Measurements from ENCODE around the gene CHMP4A.

Gene CHMP4A, protein sequence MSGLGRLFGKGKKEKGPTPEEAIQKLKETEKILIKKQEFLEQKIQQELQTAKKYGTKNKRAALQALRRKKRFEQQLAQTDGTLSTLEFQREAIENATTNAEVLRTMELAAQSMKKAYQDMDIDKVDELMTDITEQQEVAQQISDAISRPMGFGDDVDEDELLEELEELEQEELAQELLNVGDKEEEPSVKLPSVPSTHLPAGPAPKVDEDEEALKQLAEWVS

DNA sequence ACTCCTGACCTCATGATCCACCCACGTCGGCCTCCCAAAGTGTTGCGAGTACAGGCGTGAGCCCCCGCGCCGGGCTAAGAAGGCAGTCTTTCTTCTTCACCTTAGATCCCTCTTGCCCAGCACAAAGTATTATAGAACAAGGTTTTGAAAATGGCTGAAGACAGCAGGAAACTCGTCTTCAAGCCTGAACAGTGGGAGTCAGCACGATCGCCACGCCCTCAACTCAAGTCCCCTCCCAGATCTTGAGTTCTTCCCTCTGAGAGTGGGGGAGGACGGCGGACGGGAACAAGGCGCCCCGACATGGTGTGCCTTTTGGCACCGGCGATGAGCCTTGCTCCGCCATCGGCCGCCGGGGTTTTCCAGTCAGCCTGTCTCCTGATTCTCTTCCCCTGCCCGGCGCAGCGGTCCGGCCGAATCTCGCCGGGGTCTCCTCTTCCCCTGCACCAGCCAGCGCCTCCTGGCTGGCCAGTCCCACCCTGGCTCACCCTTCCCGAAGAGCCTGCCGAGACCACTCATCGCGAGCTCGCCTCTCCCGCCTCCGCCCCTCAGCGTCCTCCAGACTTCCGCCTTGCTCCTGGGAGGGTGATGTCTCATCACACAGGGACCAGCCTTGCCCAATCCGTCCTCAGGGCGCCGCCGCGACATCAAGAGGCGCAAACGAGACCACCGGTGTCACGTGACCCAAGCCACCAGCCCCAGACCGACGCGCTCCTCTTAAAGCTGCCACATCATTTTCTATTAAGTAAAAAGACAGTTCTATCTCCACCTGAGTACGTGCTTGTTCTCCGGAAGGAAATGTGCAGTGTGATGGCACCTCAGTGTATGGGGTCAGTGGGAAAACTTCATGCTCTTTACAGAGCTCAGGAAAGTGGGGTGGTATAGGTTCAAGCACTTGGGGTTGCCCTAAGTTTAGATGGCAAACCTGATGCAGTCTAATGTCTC lies at the start of gene CHMP4A:
TSS of gene CHMP4A (minus strand) at position 565 of the 942 bp plus-strand sequence. CDS start at position 516, 49 bp downstream.
- H3K27me3 Mint-ChIP-seq, result peaks cover 6% of the 10 kb centered on the region
- peak within 1 kb of the TSS; percentile 81 for H3K4me3 Mint-ChIP-seq
- DNase-seq, result peak; percentile 99
- CTCF ChIA-PET, result interaction anchor here (0.6 to 2.7 kb wide), 12 partner anchors 17 to 223 kb away, joined by 3 to 14 read pairs (median 3); partner anchors contain the start of genes RABGGTA and TINF2
- H3K4me1 Mint-ChIP-seq, result peaks cover 65% of the 10 kb centered on the region
- no peaks in the 10 kb centered on the region for H3K9me3 Mint-ChIP-seq
- H3K27ac Mint-ChIP-seq, result peak within 1 kb of the TSS; percentile 95
- peaks cover 56% of the 10 kb centered on the region for H3K36me3 Mint-ChIP-seq

DNA sequence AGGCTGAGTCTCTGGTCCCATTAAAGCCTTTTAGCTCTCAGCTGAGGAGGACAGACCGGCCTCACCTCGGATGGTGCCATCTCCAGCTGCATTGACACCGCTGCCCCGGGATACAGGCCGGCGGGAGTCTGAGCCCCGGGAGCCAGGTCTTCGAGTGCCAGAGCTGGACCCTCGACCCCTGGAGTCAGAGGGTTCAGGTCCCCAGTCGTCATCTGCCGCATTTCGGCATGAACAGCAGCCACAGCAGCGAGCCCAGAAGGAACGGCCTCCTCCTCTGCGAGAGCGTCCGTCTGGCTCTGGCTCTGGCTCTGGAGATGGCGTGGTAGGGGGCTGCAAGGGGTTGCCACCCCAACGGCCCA lies 48.7 kb upstream of the CHMP4A start:
- H3K9me3 Mint-ChIP-seq, result no peaks in the 10 kb centered on the region
- DNase-seq, result no peak
- no peaks in the 10 kb centered on the region for H3K4me1 Mint-ChIP-seq
- CTCF ChIA-PET, result no interaction called here
- peaks cover 9% of the 10 kb centered on the region for H3K36me3 Mint-ChIP-seq
- H3K27me3 Mint-ChIP-seq, result no peaks in the 10 kb centered on the region
- H3K4me3 Mint-ChIP-seq, result no peak overlapping the region
- no peak overlapping the region for H3K27ac Mint-ChIP-seq

DNA sequence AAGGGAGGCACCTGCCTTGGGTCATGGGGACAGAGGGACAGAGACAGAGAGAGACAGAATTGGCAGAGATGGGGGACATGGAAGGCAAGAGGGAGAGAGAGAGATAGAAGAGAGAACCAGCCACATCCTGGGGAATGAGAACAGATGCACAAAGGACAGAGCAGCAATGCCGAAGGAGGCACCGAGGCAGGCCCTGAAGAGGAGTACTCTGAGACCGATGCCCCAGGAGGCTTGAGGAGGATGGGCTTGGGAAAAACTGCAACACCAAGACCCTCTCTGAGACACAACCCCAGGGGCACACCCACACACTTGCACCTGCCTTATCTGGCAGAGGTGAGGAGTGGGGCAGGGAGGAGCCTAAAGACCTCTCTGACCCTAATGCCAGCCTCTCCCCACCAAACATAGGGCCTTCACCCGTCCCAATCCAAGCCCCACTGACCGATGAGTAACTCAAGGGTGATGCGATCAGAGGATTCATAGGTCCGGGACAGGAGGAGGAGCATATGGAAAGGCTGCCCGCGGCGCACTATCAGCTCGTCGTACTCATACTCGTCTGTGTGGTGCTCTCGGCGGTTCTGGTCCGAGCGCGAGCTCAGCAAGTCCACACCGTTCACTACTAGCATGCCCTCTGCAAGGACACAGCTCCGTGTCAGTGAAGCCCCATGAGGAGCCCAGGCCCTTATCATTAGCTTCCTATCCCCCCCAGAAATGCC lies 48.1 kb upstream of the CHMP4A start:
- no peak for DNase-seq
- Mint-ChIP-seq H3K27me3 (no peaks in the 10 kb centered on the region), H3K27ac (no peak overlapping the region), H3K9me3 (no peaks in the 10 kb centered on the region), H3K36me3 (peaks cover 4% of the 10 kb centered on the region), H3K4me1 (no peaks in the 10 kb centered on the region), H3K4me3 (no peak overlapping the region)
- CTCF ChIA-PET, result interaction anchor here (1.5 kb wide), 1 partner anchor 19 kb away, joined by 3 read pairs; the partner anchor contains the start of gene TINF2

DNA sequence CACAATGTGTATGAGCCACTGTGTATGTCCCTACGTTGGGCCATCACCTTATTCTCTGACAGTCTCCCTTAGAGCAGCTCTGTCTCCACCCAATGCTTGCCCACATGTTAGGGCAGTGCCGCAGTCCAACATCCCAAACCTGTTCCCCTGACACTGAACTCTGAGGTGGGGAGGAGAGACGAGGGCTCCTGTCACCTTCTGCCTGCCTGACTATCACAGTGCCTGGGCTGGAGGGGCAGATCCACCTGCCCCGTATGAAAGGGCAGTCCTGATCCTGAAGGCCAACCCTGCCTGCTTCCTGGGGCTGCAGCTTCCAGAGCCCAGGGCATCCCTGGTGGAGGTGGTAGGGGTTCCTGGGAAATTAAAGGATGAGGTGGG lies 47.5 kb upstream of the CHMP4A start:
- CTCF ChIA-PET, result interaction anchor here (1.5 kb wide), 1 partner anchor 18 kb away, joined by 3 read pairs; the partner anchor contains the start of gene TINF2
- H3K27me3 Mint-ChIP-seq, result no peaks in the 10 kb centered on the region
- H3K36me3 Mint-ChIP-seq, result peaks cover 2% of the 10 kb centered on the region
- no peak for DNase-seq
- H3K4me1 Mint-ChIP-seq, result no peaks in the 10 kb centered on the region
- H3K9me3 Mint-ChIP-seq, result no peaks in the 10 kb centered on the region
- H3K27ac Mint-ChIP-seq, result no peak overlapping the region
- no peak overlapping the region for H3K4me3 Mint-ChIP-seq

DNA sequence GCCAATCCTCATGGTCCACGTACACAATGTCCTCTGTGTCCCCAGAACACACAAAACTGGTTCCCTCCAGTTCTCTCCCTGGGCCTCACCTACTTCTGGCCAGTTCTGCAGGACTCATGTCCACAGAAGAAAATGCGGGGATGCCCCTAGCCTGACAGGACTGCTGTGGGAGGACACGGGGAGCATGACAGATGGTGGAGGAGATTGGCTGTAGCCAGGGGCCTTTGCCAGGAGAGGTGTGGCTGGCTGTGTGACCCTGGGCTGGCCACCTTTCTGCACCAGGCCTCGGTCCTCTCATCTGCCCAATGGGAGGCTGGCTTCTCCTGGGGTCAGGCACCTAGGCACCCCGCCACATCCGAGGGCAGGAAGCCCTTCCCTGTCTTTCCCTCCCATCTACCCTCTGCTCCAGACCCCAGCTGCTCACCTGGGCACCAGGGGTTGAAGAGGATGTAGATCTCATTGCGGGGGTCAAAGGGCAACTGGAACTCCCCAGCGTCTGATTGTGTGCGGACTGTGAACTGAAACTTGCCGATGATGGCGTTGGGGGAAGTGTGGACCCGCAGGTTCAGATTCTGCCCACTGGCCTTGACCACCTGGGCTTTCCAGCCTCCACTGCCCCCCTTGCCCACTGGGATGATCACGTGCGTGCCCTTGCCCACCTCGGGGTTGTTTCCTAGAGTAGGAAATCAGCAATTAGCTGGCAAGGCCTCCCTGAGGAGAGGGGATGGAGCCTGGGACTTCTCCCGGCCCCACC lies 46.9 kb upstream of the CHMP4A start:
- Mint-ChIP-seq H3K4me1 (no peaks in the 10 kb centered on the region), H3K4me3 (no peak overlapping the region), H3K9me3 (no peaks in the 10 kb centered on the region), H3K36me3 (peaks cover 2% of the 10 kb centered on the region), H3K27ac (no peak overlapping the region), H3K27me3 (no peaks in the 10 kb centered on the region)
- DNase-seq, result no peak
- CTCF ChIA-PET, result interaction anchor here (1.5 kb wide), 1 partner anchor 18 kb away, joined by 3 read pairs; the partner anchor contains the start of gene TINF2

DNA sequence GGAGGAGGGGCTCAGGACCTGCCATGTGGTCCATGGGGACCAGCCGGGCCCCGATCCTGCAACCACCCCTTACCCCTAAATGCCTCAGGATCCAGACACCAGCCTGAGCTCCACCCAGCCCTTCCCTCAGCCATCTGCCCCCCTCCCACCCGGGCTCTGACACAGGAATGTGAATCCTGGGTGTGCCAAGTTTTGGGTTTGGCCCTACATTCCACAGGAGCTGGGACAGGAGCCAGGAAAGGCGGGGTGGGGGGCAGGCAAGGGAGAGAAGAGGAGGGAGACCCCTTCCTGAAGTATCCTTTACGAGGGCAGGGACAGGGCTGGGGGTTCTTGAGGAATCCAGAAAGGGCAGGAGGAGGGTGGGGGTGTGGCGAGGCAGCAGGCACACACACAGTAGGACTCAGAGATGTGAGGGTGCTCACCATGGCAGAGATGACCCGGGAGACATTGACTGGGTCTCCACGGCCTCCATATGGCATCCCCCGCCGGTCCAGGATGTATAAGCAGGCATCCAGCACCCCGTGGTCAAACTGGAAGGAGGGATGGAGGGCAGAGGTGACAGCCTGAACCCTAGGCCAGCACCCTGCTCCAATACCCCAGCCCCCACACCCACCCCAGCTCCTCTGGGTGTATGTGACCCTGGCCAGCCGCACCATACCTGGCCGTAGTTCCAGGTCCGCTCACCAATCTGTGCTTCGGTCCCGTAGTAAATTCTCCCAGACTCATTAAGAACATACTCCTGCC lies 46.2 kb upstream of the CHMP4A start:
- Mint-ChIP-seq H3K27me3 (no peaks in the 10 kb centered on the region), H3K9me3 (no peaks in the 10 kb centered on the region), H3K4me3 (no peak overlapping the region), H3K36me3 (no peaks in the 10 kb centered on the region), H3K27ac (no peak overlapping the region), H3K4me1 (no peaks in the 10 kb centered on the region)
- CTCF ChIA-PET, result no interaction called here
- DNase-seq, result no peak

DNA sequence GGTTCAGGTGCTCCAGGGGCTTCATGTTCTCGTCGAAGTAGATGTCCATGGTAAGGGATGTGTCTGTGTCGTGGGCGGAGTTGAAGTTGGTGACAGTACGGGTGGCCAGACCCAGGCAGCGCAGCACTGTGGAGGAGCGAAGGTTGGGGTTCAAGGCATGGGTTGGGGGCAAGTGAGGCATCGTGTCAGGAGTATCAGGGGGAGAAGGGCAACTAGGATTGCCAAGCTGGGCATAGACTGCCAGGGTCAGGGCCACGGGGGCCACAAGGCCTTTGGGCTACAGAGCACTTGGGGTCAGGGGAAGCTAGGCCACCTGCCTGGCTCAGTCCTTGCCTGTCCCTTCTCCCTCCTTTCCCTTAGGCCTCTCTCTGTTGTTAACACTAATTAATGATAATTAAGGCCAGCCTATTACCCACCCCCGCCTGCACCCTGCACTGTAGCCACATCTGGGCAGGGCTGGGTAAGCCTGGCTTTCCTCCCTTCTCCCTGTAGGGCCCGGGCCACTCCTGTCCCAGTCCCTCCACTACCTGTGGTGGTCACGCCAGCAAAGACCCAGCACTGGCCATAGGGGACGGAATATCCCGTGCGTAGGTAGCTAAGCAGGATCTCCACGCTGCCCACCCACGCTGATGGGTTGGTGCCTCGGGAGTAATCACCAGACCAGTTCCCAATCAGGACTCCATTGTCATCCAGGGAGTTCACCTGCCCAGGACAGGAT lies 45.4 kb upstream of the CHMP4A start:
- Mint-ChIP-seq H3K36me3 (peaks cover 5% of the 10 kb centered on the region), H3K4me3 (no peak overlapping the region), H3K27me3 (no peaks in the 10 kb centered on the region), H3K9me3 (no peaks in the 10 kb centered on the region), H3K27ac (no peak overlapping the region), H3K4me1 (no peaks in the 10 kb centered on the region)
- CTCF ChIA-PET, result interaction anchor here (0.8 to 1.3 kb wide), 2 partner anchors 16 to 51 kb away, joined by 3 to 5 read pairs; partner anchors contain the start of genes LTB4R2 and TINF2
- no peak for DNase-seq

DNA sequence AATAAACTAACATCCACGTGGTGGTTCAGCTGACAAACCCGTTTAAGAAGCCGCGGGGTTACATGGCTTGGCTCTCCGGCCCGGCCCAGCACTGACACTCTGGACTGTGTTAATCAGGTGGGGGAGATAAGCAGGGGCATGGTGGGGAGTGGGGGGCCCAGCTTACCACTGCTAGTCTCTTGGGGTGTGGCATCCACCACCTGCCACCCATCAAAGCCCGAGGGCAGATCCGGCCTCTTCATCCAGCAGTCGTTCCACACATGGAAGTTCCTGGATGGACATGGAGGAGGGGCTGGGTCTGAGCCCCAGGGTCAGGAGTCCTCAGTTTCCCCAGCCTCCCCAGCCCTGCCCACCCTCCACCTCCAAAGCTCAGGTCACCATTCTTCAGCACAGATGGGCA lies 44.8 kb upstream of the CHMP4A start:
- Mint-ChIP-seq H3K4me1 (no peaks in the 10 kb centered on the region), H3K27me3 (no peaks in the 10 kb centered on the region), H3K36me3 (peaks cover 5% of the 10 kb centered on the region), H3K9me3 (no peaks in the 10 kb centered on the region), H3K4me3 (no peak overlapping the region), H3K27ac (no peak overlapping the region)
- CTCF ChIA-PET, result interaction anchor here (0.8 to 1.3 kb wide), 2 partner anchors 15 to 52 kb away, joined by 3 to 5 read pairs; partner anchors contain the start of genes LTB4R2 and TINF2
- no peak for DNase-seq

DNA sequence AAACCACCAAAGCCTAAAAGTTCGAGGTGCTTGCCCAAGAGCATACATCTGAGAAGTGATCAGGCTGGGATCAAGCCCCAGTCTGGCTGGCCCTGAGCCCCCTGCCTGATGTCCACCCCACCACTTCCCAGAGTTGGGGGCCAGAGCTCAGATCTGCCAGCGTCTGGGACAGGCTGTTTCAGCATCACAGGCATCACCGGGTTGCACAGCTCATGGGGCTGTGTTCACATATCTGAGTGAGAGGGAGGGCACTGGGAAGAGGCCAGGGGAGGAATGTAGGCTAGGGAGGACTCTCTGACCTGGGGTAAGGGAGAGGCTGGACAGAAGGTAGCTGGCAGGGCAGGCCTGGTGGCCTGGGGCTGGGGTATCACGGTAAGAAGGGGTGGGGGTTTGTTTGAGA lies 43.7 kb upstream of the CHMP4A start:
- no peaks in the 10 kb centered on the region for H3K27me3 Mint-ChIP-seq
- CTCF ChIA-PET, result interaction anchor here (1.0 to 1.3 kb wide), 3 partner anchors 14 to 52 kb away, joined by 3 to 5 read pairs (median 4); partner anchors contain the start of gene TINF2
- no peaks in the 10 kb centered on the region for H3K4me1 Mint-ChIP-seq
- H3K4me3 Mint-ChIP-seq, result no peak overlapping the region
- H3K36me3 Mint-ChIP-seq, result peaks cover 5% of the 10 kb centered on the region
- no peak for DNase-seq
- H3K9me3 Mint-ChIP-seq, result no peaks in the 10 kb centered on the region
- H3K27ac Mint-ChIP-seq, result no peak overlapping the region

DNA sequence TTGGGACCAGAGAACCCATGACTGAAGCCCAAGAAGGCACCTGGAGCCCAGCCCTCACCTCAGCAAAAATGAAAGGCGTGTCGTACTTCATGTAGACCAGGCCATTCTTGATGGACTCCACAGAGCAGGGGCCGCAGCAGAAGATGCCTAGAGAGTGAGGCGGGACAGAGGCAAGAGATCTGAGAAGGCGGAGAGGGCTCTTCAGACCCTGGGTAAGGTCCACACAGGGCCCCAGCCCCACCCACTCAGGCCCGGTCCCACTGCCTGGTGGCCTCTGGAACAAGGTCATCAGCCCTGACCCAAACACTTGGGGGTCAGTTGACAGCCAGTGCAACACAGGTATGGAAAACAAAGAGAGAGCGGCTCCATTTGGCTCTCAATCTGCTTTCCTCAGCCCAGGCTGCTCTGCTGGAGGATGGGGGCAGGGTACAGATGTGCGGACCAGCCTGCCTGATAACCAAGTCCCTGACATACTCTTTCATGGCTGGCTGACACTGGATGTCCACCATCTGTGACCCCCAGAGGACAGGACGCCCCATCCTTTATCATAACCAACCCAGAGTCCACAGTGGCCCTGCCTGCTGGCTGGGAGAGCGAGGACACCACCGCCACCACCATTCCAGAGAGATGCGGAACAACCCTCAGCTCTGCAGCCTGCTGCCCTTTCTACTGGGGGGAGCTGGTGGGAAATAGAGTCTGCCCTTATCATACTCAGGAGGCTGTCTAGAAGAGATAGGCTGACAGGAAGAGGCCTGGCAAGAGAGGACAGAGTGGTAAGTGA lies 42.8 kb upstream of the CHMP4A start:
- Mint-ChIP-seq H3K36me3 (peaks cover 5% of the 10 kb centered on the region), H3K4me3 (no peak overlapping the region), H3K27ac (no peak overlapping the region), H3K4me1 (peaks cover 5% of the 10 kb centered on the region), H3K27me3 (no peaks in the 10 kb centered on the region), H3K9me3 (no peaks in the 10 kb centered on the region)
- DNase-seq, result no peak
- CTCF ChIA-PET, result interaction anchor here (1.0 to 1.1 kb wide), 3 partner anchors 40 to 52 kb away, joined by 3 to 4 read pairs (median 4); no protein-coding TSS in a partner anchor

DNA sequence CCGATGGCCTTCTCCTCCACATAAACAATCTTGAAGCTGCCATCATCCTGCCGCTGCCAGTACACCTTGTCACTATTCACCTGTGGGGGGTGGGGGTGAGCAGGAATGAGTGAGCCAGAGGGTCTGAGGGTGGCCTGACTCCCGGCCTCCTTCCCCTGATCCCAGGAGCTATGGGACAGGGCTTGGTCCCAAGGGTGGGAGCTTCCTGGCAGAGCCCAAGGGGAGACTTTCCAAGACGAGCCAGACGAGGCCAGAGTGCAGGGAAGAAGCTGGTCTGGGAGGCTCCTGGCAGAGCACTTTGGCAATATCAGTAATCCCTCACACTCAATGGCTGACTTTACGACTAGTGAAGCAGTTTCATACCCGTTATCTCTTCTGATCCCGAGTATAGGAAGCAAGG lies 42.1 kb upstream of the CHMP4A start:
- H3K27ac Mint-ChIP-seq, result no peak overlapping the region
- no peak overlapping the region for H3K4me3 Mint-ChIP-seq
- DNase-seq, result no peak
- H3K27me3 Mint-ChIP-seq, result no peaks in the 10 kb centered on the region
- CTCF ChIA-PET, result interaction anchor here (1.0 kb wide), 1 partner anchor 41 kb away, joined by 4 read pairs; no protein-coding TSS in a partner anchor
- peaks cover 5% of the 10 kb centered on the region for H3K36me3 Mint-ChIP-seq
- no peaks in the 10 kb centered on the region for H3K9me3 Mint-ChIP-seq
- H3K4me1 Mint-ChIP-seq, result peaks cover 12% of the 10 kb centered on the region
